Brain pericyte (primary cell): ENCODE data around the gene PPP1R9B.

Source experiments
- DNase-seq: peaks from one replicate; pipeline ENCODE4 v3.0.0-alpha.2; 2012; ENCODE audit warnings: low read depth, low spot score

The PPP1R9B gene

DNA sequence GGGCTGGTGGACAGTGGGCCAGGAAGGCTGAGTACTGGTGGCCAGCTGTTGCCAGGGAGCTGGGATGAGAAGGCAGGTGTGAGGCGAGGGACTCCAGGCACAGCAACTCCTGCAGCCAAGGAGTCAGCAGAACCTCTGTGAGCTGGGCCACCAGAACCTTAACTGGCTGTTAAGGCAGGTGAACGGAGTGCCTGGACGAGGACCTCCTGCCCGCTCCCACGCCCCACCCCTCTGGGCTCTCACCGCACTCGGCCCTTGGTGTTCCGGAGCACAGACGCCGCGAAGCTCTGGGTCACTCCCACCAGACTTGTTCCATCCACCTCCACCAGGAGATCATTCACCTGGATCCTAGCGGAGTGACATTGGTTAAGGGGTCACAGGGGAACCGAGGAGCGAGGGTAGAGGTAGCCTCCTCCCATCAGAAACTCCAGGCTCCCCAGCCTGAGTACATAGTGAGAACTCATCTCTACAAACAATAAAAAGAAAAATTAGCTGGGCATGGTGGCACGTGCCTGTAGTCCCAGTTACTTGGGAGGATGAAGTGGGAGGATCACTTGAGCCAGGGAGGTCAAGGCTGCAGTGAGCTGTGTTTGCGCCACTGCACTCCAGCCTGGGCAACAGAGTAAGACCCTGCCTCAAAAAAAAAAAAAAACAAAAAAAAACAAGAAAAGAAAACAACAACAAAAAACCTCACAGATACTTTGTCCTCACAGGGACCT lies 9.3 kb downstream of the PPP1R9B start:
- DNase-seq, result no peak

DNA sequence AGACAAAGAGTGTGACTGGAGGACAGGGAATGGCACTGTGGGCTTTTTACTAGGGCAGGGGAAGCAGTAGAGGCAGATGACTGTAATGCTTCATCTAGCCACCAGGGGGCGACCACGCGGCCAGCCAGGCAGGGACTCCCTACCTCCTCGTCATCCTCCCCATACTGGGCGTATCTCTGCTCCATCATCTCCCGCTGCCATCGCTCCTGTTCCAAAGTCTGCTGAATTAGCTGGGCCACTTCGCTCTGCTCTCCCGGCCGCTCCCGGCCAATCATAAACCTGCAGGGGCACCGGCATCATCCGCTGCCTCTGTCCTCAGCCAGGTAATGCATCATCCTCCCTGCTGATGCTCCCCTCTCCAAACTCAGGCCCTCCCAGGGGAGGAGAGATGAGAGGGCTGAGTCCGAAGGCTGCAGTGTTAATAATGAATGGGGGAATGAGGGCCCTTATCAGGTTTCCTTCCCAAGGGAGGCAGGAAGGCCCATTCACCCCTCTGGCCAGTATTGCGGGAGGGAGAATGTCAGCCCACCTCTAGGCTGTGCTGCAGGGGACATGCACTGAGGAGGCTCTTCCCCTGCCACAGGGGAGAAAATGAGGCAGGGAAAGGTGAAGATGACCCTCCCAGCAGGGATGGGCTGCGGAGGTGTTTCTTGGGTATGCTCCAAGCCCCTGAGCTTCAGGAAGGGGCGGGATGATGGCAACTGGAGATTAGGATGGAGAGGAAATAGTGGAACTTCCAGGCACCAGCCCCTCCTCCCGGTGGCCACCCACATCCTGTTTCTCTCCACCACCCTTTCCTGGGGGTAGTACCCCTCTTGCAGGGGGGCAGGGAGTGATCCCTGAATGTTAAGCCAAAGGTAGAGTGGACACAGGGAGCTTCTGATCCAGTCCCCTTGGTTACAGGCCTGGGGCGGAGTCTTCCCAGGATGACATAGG lies 10.3 kb downstream of the PPP1R9B start:
- no peak for DNase-seq

DNA sequence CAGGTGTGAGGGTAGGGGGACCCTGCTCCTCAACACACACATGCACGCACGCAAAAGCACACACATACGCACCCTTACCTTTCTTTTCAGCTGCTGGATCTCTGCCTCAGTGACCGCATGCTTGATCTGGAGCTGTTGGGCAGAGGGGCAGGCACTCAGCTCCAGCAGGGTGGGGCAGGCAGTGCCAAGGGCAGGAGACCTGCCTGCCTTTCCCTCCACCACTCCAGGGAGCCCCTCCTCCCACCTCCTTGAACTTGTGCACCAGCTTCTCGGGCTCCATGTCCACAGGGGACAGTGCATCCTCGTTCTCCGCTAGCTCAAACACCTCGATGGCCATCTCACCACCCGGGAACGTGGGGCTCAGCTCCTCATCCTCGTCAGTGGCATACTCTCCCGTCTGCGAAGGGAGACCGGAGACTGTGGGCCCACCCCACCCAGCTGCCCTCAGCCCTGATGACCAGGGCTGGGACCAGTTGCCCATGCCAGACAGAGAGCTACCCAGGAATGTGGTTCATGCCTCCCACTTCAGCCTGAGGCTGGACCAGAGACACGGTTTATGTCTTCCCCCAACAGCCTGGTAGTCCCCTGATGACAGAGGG lies 11.2 kb downstream of the PPP1R9B start:
- DNase-seq, result no peak

DNA sequence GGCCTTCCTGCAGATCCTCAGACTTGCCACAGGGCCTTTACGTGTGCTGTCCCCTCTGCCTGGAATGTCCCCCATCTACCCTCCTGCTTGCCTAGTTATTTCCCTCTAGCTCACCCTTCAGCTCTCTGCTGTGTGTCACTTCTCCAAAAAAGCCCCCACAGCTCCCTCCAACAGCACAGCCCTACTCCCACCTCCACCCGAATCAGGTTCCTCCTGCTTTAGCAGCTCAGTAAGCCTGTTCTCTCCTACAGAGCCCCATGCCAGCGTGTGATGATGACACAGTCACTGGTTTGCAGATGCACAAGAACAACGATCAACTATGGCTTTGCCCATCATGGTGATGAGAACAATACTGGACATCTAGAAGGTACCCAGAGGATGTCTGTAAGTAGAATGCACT lies 13.4 kb downstream of the PPP1R9B start:
- no peak for DNase-seq

DNA sequence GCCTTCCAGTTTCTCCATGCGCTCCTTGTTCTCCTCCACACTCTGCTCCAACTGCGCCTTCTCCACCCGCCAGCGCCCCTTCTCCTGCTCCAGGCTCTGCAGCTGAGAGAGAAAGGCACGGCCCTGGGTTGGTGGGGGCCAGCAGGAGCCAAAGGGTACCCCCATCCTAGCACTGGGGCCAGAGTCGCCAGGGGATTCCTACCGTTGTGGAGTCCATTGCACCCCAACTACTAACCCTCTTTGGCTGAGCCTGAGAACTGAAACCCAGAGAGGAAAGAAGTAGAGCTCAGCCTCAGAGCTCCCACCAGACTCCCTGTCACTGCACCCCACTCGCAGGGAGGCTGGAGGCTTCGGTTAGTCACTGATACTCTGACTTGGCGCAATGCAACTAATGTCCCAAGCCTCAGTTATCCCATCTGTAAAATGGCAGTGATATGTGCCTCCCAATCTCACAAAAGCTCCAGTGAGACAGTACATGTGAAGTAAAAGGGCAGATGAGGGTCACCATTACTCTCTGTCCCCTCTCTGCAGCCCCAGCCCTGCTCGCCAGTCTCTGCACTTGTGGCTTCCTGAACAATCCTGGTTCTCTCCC lies 14.3 kb downstream of the PPP1R9B start:
- DNase-seq, result no peak

DNA sequence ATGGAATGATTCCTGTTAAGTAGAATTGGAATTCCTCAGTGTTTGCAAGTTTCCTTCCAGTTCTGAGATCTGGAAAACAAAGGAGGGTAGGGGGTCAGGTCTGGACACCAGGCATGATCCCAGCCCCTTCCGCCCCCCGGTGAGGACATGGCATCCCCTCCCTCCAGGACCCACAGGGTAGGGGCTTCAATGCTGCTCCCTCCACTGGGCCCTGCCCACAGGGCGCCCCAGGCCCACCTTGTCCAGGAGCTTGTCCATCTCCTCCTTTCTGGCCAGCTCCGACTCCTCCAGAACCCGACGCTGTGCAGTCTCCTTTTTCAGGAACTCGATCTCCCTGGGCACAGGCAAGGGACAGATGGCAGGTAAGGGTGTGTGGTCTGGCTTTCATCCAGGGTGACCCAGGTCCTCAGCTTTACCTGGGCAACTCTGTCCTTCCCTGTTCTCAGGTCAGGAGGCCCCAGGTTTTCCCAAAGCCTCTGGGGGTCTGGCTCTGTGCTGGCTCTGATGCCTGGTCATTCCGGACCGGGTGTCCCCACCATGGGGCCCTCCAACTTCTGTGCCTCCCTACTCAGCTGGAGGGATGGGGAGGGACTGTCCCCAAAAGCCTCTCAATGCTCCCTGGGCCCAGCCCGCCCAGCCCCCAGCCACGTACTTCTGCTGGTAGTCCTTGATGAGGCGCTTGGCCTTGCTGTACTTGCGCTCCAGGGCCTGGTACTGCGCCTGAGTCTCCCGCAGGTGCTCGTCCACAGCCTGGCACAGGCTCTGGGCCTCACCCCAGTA lies 15.0 kb downstream of the PPP1R9B start:
- DNase-seq, result no peak

DNA sequence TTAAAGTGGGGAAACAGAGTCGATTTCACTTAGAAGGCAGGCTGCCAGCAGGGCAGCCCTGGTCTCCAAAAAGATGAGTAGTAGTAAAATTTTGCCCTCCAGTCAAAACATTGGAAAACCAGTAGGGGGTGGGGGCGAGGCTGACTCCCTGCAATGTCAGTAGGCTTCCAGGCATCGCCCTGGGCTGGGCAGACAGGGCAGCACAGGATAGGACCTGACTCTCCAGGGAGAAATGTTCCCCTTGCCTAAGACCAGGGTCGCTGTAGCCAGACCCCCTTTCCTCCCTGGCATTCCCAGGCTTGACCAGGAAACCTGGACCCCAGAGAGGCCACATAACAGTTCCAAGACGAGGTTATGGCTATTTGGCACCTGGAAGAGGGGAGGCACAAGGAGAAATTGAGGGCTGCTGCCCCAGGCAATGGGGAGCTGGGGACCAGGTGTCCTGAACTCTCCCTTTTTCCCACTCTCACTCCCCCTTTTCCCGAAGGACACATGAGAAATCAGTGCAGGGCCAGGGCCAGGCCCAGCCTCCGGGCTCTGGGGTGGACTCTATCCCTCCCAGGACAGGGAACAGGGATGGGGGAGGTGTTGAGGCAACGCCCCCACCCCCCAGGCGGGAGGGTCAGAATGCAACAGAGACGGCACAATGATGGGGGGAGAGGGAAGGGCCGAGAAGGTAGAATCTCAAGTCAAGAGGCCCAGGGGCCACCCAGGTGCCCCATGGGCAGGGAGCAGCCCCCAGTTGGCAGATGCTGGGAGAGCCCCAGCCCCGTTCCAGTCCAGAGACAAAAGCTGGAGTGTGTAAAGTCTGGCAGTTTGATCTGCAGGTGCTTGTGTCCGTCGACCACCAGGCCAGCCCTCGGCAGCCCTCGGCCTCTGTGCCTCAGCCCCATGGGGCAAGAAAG lies 16.0 kb downstream of the PPP1R9B start:
- DNase-seq, result no peak

DNA sequence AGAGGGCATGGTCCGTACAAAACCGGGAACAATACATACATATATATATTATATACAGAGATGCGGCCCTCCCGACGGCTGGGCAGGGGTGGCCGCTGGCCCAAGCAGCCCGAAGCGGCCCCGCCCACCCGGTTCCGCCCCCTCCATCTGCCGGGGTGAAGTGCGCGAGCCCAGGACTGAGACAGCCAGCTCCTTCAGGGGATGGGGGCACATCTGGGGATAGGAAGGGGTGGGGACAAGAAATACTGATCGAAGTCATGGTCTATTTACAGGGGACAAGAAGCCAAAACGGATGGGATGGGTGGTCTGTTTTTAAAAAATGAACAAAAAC lies 16.7 kb downstream of the PPP1R9B start:
- no peak for DNase-seq

DNA sequence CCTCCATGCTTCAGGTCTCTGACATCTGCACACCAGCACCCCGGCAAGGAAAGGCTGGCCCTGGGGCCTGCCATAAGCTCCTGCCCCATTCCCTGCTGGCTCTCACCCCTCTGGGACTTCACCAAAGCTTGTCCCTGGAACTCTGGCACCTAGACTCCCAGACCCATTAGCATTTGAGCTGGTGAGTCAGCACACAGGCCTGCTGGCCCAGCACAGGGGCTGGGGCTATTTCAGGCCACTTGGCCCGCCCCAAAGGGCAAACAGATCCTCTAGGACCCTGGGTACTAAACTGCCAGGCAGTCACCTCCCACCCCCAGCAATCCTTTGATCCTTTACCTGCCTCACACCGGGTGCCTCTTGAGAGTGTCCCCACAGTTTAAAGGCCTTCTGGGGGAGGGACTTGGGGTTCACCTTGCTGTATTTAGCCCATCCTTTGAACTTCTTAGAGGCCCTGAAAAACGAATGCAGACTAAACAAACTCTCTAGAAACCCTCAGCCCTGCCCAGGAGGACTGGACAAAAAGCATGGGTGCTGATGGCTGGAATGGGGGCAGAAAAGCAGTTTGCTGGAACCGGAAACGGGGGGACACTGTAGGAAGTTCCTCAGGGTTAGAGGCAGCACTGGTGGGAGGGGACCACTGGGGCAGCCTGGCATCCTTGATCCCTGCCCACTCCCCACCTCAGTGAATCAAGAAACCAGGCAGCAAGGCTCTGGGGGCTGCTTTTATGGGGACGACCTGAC lies 17.3 kb downstream of the PPP1R9B start:
- no peak for DNase-seq

DNA sequence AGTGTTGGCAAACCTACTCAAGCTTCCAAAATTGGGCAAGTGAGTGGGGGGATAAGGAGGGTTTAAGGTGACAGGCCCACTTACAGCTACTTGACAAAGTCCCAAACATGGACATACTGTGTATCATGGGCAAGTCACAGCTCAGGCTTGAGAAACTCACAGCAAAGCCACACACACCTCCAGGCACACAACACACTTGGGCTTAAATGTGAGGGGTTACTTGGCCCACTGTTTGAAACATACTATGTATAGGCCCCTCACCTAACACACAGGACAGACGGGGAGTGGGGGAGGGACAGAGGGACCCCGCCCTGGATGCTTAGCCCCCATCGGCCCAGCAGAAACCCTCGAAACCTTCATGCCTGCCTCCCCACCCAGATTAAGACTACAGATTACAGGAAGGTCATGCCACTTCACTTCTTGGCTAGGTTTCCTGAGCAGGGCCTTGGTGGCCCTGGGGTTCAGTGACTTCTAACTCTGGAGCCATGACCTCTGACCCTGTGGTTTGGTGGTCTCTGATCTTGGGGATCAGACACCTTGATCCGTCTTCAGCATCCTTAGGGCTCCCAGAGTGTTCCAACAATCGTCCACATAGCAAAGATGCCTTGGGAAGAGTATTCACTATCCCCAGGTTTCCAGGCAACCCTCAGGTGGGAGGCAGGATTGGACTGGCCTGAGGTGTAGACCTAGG lies 18.2 kb downstream of the PPP1R9B start:
- DNase-seq, result no peak

DNA sequence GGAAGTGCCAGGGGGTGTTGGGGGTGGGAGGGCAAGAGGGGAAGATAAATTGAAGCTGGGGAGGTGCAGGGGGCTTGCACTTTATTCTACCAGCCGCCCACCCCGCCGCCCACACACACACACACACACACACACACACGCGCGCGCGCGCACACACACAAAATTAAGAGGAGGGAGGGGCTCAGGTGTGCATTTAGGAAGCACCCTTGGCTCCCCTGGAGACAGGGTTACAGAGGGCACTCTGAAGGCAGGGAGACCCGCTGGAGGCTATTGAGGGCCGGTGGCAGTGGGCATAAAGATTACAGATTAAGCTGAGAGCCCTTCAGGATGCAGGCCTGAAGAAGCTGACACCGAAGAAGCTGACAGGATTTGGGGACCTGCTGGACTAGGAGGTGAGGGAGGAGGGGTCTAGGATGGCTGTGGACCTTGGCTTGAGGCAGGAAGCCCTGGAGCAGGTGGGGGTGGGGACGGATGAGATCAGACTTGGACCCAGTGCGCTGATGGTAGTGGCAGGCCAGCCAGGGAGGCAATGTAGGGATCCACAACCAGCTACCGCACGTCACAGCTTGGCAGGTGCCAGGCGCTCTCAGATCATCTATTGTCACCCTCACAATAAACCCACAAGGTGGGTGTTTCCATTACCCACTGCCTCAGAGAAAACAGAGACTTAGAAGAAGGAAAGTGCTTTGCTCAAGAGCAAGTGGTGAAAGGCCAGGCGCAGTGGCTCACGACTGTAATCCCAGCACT lies 19.7 kb downstream of the PPP1R9B start:
- no peak for DNase-seq

DNA sequence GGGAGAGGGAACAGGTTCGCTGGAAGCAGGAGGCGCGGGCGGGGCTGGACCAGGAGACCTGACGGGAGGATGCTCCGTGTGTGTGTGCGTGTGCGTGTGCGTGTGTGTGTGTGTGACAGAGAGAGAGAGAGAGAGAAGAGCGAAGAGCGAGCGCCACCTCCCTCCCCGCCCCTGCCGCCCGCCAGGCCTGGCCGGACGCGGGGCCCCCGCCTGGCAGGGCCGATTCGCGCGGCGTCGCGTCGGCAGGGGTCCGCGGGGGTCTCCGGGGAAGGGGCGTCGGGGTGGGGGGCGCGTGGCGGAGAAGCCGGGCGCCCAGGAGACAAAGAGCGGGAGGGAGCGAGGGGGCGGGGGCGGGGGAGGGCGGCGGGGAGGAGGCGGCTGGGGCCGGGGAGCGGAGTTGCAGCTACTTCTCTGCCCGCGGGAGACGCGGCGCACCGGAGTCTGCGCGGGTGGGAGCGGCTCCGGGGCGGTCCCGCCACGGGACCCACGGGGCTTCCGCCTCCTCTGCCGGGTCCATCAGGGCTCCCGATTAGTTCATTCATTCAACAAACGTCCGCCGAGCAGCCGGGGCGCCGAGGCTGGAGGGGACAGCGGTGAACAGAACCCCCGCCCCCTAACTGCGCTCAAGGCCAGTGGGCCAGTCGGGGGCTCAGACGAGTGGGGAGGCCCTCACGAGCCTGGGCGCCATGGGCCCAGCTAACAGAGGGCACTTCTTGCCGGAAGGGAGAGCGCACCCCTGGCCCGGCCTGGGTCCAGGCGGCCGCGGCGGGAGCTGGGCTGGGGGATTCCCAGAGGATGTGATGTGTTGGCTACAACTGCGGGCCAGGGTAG lies 20.5 kb downstream of the PPP1R9B start, which contains the start of gene SAMD14:
SAMD14 (minus strand) TSS at position 433 of the 831 bp plus-strand sequence. CDS start 5,201 bp downstream, outside the sequence.
- no peak for DNase-seq

DNA sequence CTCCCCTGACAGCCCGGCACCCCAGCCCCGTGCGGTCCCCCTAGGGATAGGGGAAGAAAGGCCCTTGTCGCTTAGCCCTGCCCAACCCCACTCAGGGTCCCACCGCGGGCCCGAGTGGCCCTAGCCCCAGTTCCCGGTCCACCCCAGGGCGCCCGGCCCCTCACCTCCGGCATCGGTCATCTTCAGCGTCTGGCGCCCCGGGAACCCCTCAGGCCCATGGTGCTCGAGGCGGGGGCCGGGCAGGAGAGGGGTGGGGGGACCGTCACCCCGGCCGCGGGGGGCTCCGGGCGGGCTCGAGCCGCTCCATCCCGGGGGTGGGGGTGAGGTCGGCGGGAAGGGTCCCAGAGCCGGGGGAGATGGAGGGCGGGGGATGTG lies 21.1 kb downstream of the PPP1R9B start:
- no peak for DNase-seq

DNA sequence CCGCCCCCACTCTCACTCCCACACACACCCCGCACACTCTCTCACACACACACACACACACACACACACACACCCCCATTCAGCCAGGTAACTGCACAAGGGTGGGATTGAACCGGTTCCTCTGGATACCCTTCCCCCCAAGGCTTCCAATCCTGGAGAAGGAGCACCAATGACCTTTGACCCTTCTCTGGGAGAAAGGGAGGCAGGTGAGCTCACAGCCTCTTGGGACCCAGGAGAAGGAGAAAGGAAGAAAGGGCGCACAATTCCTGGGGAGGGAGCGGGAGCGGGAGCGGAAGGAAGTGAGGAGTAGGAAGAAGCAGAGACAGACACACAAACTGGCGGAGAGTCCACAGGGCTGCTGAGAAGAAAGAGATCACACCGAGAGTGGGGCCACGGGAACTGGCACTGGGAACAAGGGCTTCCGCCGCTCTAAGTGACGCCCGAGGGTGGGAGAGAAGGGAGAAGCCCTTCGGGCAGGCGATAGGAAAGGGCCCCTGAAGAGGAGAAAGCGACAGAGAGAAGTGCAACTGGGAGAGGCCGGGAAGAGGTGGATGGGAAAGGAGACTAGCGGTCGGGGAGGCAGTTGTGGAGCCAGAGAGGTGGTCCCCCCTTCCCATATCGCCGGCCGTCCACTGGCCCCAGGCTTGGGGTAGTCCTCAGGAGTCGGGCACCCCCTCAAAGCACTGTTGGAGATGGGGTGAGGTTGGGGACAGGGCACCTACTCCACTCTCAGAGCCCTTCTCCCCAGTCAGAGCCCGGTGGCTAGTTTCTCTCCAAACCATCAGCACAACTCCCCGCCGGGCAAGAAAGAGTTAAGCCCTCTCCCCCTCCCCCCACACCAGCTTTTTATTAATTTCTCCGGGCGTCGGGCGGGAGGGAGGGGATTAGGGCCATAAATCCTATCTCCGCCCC lies 21.8 kb downstream of the PPP1R9B start:
- no peak for DNase-seq

DNA sequence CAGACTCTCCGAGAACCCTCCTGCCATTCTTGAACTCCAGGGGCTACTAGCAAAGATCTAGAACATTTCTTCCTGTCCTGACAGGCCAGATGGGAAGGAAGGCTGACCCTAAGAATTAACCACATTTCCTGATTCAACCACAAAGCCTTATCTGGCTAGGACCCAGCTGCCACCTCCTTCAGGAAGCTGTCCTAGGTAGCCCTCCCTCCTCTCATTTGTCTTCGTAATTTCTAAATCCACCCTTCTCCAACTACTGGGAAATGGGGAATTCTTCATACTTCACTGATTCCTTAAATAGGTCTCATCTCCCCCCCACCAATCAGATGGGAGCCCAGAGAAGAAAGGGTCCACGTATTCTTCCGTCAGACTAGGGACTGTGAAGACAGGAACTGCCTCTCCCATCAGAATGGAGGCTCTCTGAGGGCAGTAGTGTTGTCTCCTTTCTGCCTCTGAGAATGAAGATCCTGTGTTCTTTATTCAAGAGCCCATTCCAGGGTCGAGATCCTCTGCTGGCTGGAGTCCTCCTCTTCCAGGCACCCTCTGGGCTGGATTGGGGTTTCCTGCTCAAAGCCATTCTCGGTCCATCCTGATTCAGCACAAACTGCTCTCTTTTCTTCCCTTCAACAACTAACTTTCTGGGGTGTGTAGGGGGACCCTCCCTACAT lies 22.6 kb downstream of the PPP1R9B start:
- DNase-seq, result no peak
